HepG2 (cell line): ENCODE measurements around the gene UQCC2. TPM values are rescaled to one million over a fixed set of nuclear protein-coding genes. Genes with fewer than 3 reads are reported as not detected.
A peak's percentile ranks its signal among the peaks of the same experiment; 100 is the strongest.

Experiments
- ATAC-seq: fragments of 200-7000 bp; cut with Tn5 transposase; 3 replicates; pipeline ENCODE4 v1.9.1; 2020; ENCODE audit warnings: mild to moderate bottlenecking, moderate library complexity
- BruUV-seq: library from RNA; stranded (reverse); fragments of 400-500 nt; replicated peaks from 2 replicates; lab custom pipeline; 2021; lab: Mats Ljungman, UMichigan
- CTCF ChIA-PET: fragments of 300-600 bp; formaldehyde crosslinking; extraction: SDS; loops from one replicate; lab custom pipeline; 2021; ENCODE audit warnings: low total read pairs, inconsistent platforms, low intra/inter-chr PET ratio; lab: Yijun Ruan, JAX
- POLR2A ChIA-PET: fragments of 350-600 bp; sonication (Branson Sonifier 250); formaldehyde crosslinking; loops from one replicate; lab custom pipeline; 2020; ENCODE audit warnings: antibody characterized with exemption, inconsistent platforms; lab: Yijun Ruan, JAX
- DNase-seq: peaks from one replicate; pipeline ENCODE4 v3.0.0-alpha.2; 2015; ENCODE audit warnings: low spot score
- FAIRE-seq: peaks from 3 replicates; lab custom pipeline; 2011; peaks lifted over from hg19 to GRCh38; lab: Jason Lieb, UNC
- H2AFZ ChIP-seq: one replicate; pipeline ENCODE4 v1.6.1; 2011; ENCODE audit warnings: low read length, inconsistent platforms
- H3K27ac ChIP-seq: fragments of 300-600 bp; 3 replicates; pipeline ENCODE4 v1.8.0; 2011; ENCODE audit warnings: mixed run types, mild to moderate bottlenecking, mixed read lengths, low read length, inconsistent platforms; ENCODE audit not compliant: insufficient read depth; ENCODE audit errors: extremely low read length
- H3K27me3 ChIP-seq, 2 experiments: fragments of 200-600 bp in 1 of 2; 2 replicates in 1 of 2; 3 replicates in 1 of 2; pipeline versions ENCODE4 v1.6.0 to v1.8.0; 2011; ENCODE audit warnings: low read length in 2 of 2, mild to moderate bottlenecking in 2 of 2, moderate library complexity in 2 of 2, inconsistent platforms in 1 of 2; ENCODE audit not compliant: insufficient read depth in 2 of 2, control insufficient read depth in 1 of 2
- H3K36me3 ChIP-seq, 2 experiments: fragments of 200-600 bp in 1 of 2; replicated peaks in 1 of 2; 2 replicates in 1 of 2; 3 replicates in 1 of 2; pipeline versions ENCODE4 v1.5.1 to v1.8.0; 2011; ENCODE audit warnings: low read length in 2 of 2, inconsistent platforms in 1 of 2; ENCODE audit not compliant: insufficient read depth in 2 of 2, control insufficient read depth in 1 of 2
- H3K4me1 ChIP-seq: 2 replicates; pipeline ENCODE4 v1.5.1; 2012; ENCODE audit warnings: low read length, inconsistent platforms; ENCODE audit not compliant: insufficient read depth
- H3K4me2 ChIP-seq: 2 replicates; pipeline ENCODE4 v1.6.0; 2011; ENCODE audit warnings: low read depth, low read length, inconsistent platforms
- H3K4me3 ChIP-seq, 3 experiments: fragments of 200-600 bp in 1 of 3; sonication (generic), shearing (Covaris generic) in 1 of 3; replicated peaks in 1 of 3; 2 replicates each; pipeline ENCODE4 v1.5.1; 2011 to 2016; ENCODE audit warnings: low read length in 3 of 3, inconsistent platforms in 2 of 3, low read depth in 2 of 3, mild to moderate bottlenecking in 2 of 3, control low read depth in 1 of 3, mixed read lengths in 1 of 3; ENCODE audit not compliant: insufficient read depth in 1 of 3
- H3K79me2 ChIP-seq: one replicate; pipeline ENCODE4 v1.6.1; 2011; ENCODE audit warnings: low read length, inconsistent platforms; ENCODE audit not compliant: insufficient read depth
- H3K9ac ChIP-seq: 2 replicates; pipeline ENCODE4 v1.6.0; 2011; ENCODE audit warnings: mild to moderate bottlenecking, low read depth, low read length, inconsistent platforms; ENCODE audit not compliant: insufficient read depth
- H3K9me3 ChIP-seq: 2 replicates; pipeline ENCODE4 v1.5.1; 2012; ENCODE audit warnings: mild to moderate bottlenecking, low read length
- H4K20me1 ChIP-seq: 2 replicates; pipeline ENCODE4 v1.6.0; 2011; ENCODE audit warnings: inconsistent platforms, mild to moderate bottlenecking, low read length, moderate library complexity; ENCODE audit not compliant: insufficient read depth
- BORCS8-MEF2B ChIP-seq: sonication (generic); formaldehyde crosslinking; IDR thresholded peaks from 2 replicates; pipeline ENCODE4 v1.8.0; 2022; ENCODE audit warnings: mild to moderate bottlenecking, missing genetic modification reagents
- CEBPG ChIP-seq: IDR thresholded peaks from 2 replicates; pipeline ENCODE4 v1.6.1; 2016
- CREM ChIP-seq, 2 experiments: sonication (generic) in 1 of 2; formaldehyde crosslinking in 1 of 2; IDR thresholded peaks; 2 replicates each; pipeline versions ENCODE4 v1.4.0 to v1.6.1; 2016 to 2020; ENCODE audit warnings: antibody characterized with exemption in 1 of 2, mild to moderate bottlenecking in 1 of 2, missing genetic modification reagents in 1 of 2
- CTCF ChIP-seq: sonication (generic); formaldehyde crosslinking; IDR thresholded peaks from 2 replicates; pipeline ENCODE4 v1.5.0; 2020; ENCODE audit warnings: mild to moderate bottlenecking, missing genetic modification reagents, moderate library complexity
- HHEX ChIP-seq: IDR thresholded peaks from 2 replicates; pipeline ENCODE4 v1.6.1; 2016; ENCODE audit warnings: control low read depth
- NAIF1 ChIP-seq: sonication (generic); formaldehyde crosslinking; IDR thresholded peaks from 2 replicates; pipeline ENCODE4 v1.5.0; 2020; ENCODE audit warnings: mild to moderate bottlenecking, missing genetic modification reagents, borderline replicate concordance
- PHF5A ChIP-seq: IDR thresholded peaks from one replicate; pipeline ENCODE4 v1.6.1; 2018; ENCODE audit warnings: low read depth, missing genetic modification reagents; ENCODE audit not compliant: unreplicated experiment
- RAD21 ChIP-seq: fragments of 450-650 bp; formaldehyde crosslinking; IDR thresholded peaks from 2 replicates; pipeline ENCODE4 v1.5.0; 2020; ENCODE audit warnings: mild to moderate bottlenecking
- SMC3 ChIP-seq: IDR thresholded peaks from 2 replicates; pipeline ENCODE4 v1.6.1; 2011; ENCODE audit warnings: low read length, improper control_type of control experiment
- STAG1 ChIP-seq: sonication (generic); formaldehyde crosslinking; IDR thresholded peaks from 2 replicates; pipeline ENCODE4 v1.4.0; 2020; ENCODE audit warnings: missing genetic modification reagents
- ZFY ChIP-seq: sonication (generic); formaldehyde crosslinking; IDR thresholded peaks from 2 replicates; pipeline ENCODE4 v1.4.0; 2020; ENCODE audit warnings: missing genetic modification reagents
- ZNF160 ChIP-seq: sonication (generic); formaldehyde crosslinking; IDR thresholded peaks from 2 replicates; pipeline ENCODE4 v1.8.0; 2022; ENCODE audit warnings: mild to moderate bottlenecking, inconsistent platforms, missing genetic modification reagents
- ZNF18 ChIP-seq: sonication (generic); formaldehyde crosslinking; IDR thresholded peaks from 2 replicates; pipeline ENCODE4 v1.8.0; 2022; ENCODE audit warnings: mild to moderate bottlenecking, missing genetic modification reagents; ENCODE audit not compliant: insufficient replicate concordance
- ZNF260 ChIP-seq: sonication (generic); formaldehyde crosslinking; IDR thresholded peaks from 2 replicates; pipeline ENCODE4 v1.4.0; 2020; ENCODE audit warnings: missing genetic modification reagents, low read depth, mild to moderate bottlenecking, borderline replicate concordance
- ZNF280D ChIP-seq: sonication (generic); formaldehyde crosslinking; IDR thresholded peaks from 2 replicates; pipeline ENCODE4 v1.5.1; 2020; ENCODE audit warnings: mild to moderate bottlenecking, missing genetic modification reagents
- WGBS: methylation state at CpG from one replicate; pipeline ENCODE4 v1.1.6; 2017; ENCODE audit warnings: low lambda C conversion rate; 5-methylcytosine and 5-hydroxymethylcytosine counted together
- in situ Hi-C: cut with HindIII; loops from 2 replicates; pipeline ENCODE4 v1.10.0; 2017; ENCODE audit warnings: low pct_unique_long_range_greater_than_20kb; ENCODE audit not compliant: extremely low pct_ligation_motif_present
- intact Hi-C: fragments of 100-400 bp; cut with micrococcal nuclease; formaldehyde crosslinking; loops from one replicate; pipeline ENCODE4 v1.10.0; 2022; ENCODE audit not compliant: unreplicated experiment
- polyA plus RNA-seq, 8 experiments: library from polyadenylated mRNA; depleted of rRNA in 3 of 8; stranded (reverse) in 7 of 8; unstranded in 1 of 8; fragments of >200 nt; fragmentation: Illumina TruSeq in 4 of 8; extraction: Trizol in 4 of 8; gene quantifications; 2 replicates each; pipeline versions ENCODE4 v1.2.1 to v1.2.3, GENCODE V29; 2011 to 2016; ENCODE audit warnings: low read depth in 4 of 8, missing spikeins in 1 of 8, mixed read lengths in 1 of 8; ENCODE audit not compliant: insufficient read depth in 1 of 8
- total RNA-seq, 5 experiments: library from RNA; depleted of rRNA; stranded (reverse); fragments of >200 nt; fragmentation: Illumina TruSeq; extraction: Trizol; gene quantifications; 2 replicates each; pipeline ENCODE4 v1.2.3, GENCODE V29; 2016; ENCODE audit warnings: low read depth in 1 of 5

Gene UQCC2
- total and polyA plus RNA-seq, 2 of the 13 experiments (the other 11 are each of a cell fraction or from before 2014, with no cell fraction given): 82.4 to 238 TPM

- WGBS: 93% methylated on average over 1 of the region's 1 CpG
- Histone ChIP-seq H3K36me3 (peaks cover 18 to 41% of the 10 kb centered on the region in 2 experiments), H2AFZ (no peak overlapping the region), H3K4me3 (no peak overlapping the region), H3K79me2 (no peaks in the 10 kb centered on the region), H4K20me1 (no peaks in the 10 kb centered on the region; the same call in 1 of the 2 replicates), H3K9ac (no peak overlapping the region), H3K4me2 (no peak overlapping the region), H3K4me1 (peaks cover 14% of the 10 kb centered on the region; the same call in 1 of the 2 replicates), H3K27ac (no peak overlapping the region), H3K27me3 (no peaks in the 10 kb centered on the region), H3K9me3 (no peaks in the 10 kb centered on the region)
- peak; percentile 92 for FAIRE-seq
- peak; percentile 67 for DNase-seq
- ATAC-seq: peak; percentile 93
- in situ Hi-C loops (loop anchor here (5.0 kb wide), 1 partner anchor 115 kb away; no protein-coding TSS in a partner anchor), intact Hi-C loops (loop anchor here (1.0 to 10.0 kb wide), 2 partner anchors 68 to 112 kb away; no protein-coding TSS in a partner anchor)
- POLR2A ChIA-PET: interaction anchor here (3.9 kb wide), 1 partner anchor 9 kb away, joined by 22 read pairs; the partner anchor contains the start of gene UQCC2
- CTCF ChIA-PET: interaction anchor here (1.5 to 4.7 kb wide), 2 partner anchors 112 to 117 kb away, joined by 4 to 19 read pairs; no protein-coding TSS in a partner anchor
- no TSS peak for BruUV-seq
- TF ChIP-seq ZNF18 (CRISPR knock-in tag): no peak
- TF ChIP-seq ZFY (CRISPR knock-in tag): peak; percentile 33; the same call in 1 of the 2 replicates
- no peak for TF ChIP-seq BORCS8-MEF2B (CRISPR knock-in tag)
- TF ChIP-seq CTCF (CRISPR knock-in tag): peak; percentile 58
- 0 out of 2 replicates have a peak, but pooled peaks have one; percentile 13 for TF ChIP-seq RAD21
- TF ChIP-seq STAG1 (CRISPR knock-in tag): peak; percentile 65
- TF ChIP-seq PHF5A (CRISPR knock-in tag): no peak
- no peak for TF ChIP-seq HHEX
- TF ChIP-seq SMC3: peak; percentile 29; the same call in 1 of the 2 replicates
- no peak for TF ChIP-seq ZNF280D
- TF ChIP-seq NAIF1 (CRISPR knock-in tag): no peak
- TF ChIP-seq ZNF260 (CRISPR knock-in tag): no peak
- peak; percentile 35; the same call in 1 of the 2 replicates for TF ChIP-seq CEBPG (CRISPR knock-in tag)
- no peak for TF ChIP-seq ZNF160 (CRISPR knock-in tag)
- no peak for TF ChIP-seq CREM (IDR thresholded peaks at IDR 0.05)
- no peak for TF ChIP-seq CREM (CRISPR knock-in tag; IDR thresholded peaks at IDR 0.05)
Observed at GRCh38 chr6:33702345-33702977, 9.0 kb downstream of the UQCC2 start.
